ENCODE data around the gene NTM.
A peak's percentile ranks its signal among the peaks of the same experiment; 100 is the strongest.

The NTM gene

DNA sequence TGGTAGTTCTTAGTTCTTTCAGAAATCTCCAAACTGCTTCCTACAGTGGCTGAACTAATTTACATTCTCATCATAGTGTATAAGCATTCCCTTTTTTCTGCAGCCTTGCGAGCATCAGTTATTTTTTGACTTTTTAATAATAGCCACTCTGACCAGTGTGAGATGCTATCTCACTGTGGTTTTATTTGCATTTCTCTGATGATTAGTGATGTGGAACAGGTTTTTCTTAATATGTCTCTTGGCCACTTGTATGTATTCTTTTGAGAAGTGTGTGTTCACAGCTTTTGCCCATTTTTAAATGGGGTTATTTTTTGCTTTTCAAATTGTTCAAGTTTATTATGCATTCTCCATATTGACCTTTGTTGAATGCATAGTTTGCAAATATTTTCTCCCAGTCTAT is 459.3 kb downstream of the NTM start:
- no peaks in the 10 kb centered on the region for H3K36me3 ChIP-seq (ENCODE audit: control insufficient read depth, low read length)
- peak overlapping the region; percentile 33 for H3K27ac ChIP-seq (ENCODE audit: low read depth, low read length)
- no peaks in the 10 kb centered on the region for H3K9me2 ChIP-seq (replicated peaks; ENCODE audit: control insufficient read depth, low read length)
- peak overlapping the region; percentile 34 for H3K4me2 ChIP-seq (ENCODE audit: low read length)
- peaks cover 58% of the 10 kb centered on the region for H3K4me1 ChIP-seq (ENCODE audit: control insufficient read depth, low read length)
- H4K20me1 ChIP-seq (ENCODE audit: control insufficient read depth, insufficient read depth, low read depth, low read length): no peaks in the 10 kb centered on the region
- H3F3A ChIP-seq (ENCODE audit: control insufficient read depth, insufficient read depth): 0 out of 2 replicates have a peak, but pooled peaks cover 2% of the 10 kb centered on the region
- TF ChIP-seq EZH2phosphoT487 (IDR thresholded peaks at IDR 0.05; ENCODE audit: borderline replicate concordance, low read length): no peak
- TF ChIP-seq, protein P1, sequence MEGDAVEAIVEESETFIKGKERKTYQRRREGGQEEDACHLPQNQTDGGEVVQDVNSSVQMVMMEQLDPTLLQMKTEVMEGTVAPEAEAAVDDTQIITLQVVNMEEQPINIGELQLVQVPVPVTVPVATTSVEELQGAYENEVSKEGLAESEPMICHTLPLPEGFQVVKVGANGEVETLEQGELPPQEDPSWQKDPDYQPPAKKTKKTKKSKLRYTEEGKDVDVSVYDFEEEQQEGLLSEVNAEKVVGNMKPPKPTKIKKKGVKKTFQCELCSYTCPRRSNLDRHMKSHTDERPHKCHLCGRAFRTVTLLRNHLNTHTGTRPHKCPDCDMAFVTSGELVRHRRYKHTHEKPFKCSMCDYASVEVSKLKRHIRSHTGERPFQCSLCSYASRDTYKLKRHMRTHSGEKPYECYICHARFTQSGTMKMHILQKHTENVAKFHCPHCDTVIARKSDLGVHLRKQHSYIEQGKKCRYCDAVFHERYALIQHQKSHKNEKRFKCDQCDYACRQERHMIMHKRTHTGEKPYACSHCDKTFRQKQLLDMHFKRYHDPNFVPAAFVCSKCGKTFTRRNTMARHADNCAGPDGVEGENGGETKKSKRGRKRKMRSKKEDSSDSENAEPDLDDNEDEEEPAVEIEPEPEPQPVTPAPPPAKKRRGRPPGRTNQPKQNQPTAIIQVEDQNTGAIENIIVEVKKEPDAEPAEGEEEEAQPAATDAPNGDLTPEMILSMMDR (IDR thresholded peaks at IDR 0.05; ENCODE audit: low read depth, low read length, poor library complexity, severe bottlenecking): no peak
- H3K9me3 ChIP-seq (ENCODE audit: control insufficient read depth, insufficient read depth, low read length): no peaks in the 10 kb centered on the region
- H3K27me3 ChIP-seq (ENCODE audit: control insufficient read depth, low read length): no peaks in the 10 kb centered on the region
- H3K4me3 ChIP-seq (ENCODE audit: low read length): peak overlapping the region; percentile 17
- no peaks in the 10 kb centered on the region for H3K79me2 ChIP-seq (ENCODE audit: control insufficient read depth, low read length)

DNA sequence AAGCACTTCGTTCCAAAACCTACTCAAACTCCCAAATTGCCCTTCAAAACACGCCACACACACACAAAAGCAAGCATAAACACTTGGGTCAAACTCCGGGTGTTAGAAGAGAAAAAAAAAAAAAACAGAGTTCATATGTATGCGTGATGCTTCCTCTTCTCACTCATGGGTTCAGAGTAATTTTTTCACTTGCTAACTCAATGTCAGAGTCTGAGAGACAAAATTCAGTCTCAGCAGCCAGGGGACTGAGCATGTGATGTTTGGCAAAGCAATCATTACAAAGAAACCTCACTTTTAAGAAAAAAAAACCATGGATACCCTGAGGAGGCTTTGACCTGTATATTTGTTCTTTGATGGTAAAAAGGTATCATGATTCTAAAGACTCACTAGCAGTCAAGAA is 461.7 kb downstream of the NTM start:
- Histone ChIP-seq H3K9me3 (ENCODE audit: control insufficient read depth, insufficient read depth, low read length) (no peaks in the 10 kb centered on the region; the same call in 1 of the 2 replicates), H3F3A (ENCODE audit: control insufficient read depth, insufficient read depth) (0 out of 2 replicates have a peak, but pooled peaks cover 2% of the 10 kb centered on the region), H3K4me1 (ENCODE audit: control insufficient read depth, low read length) (peaks cover 54% of the 10 kb centered on the region), H3K79me2 (ENCODE audit: control insufficient read depth, low read length) (no peaks in the 10 kb centered on the region), H4K20me1 (ENCODE audit: control insufficient read depth, insufficient read depth, low read depth, low read length) (no peaks in the 10 kb centered on the region), H3K9me2 (replicated peaks; ENCODE audit: control insufficient read depth, low read length) (no peaks in the 10 kb centered on the region), H3K27me3 (ENCODE audit: control insufficient read depth, low read length) (no peaks in the 10 kb centered on the region), H3K36me3 (ENCODE audit: control insufficient read depth, low read length) (no peaks in the 10 kb centered on the region), H3K4me3 (ENCODE audit: low read length) (no peak overlapping the region), H3K27ac (ENCODE audit: low read depth, low read length) (no peak overlapping the region), H3K4me2 (ENCODE audit: low read length) (no peak overlapping the region)
- TF ChIP-seq, protein P1 (IDR thresholded peaks at IDR 0.05; ENCODE audit: low read depth, low read length, poor library complexity, severe bottlenecking): no peak
- no peak for TF ChIP-seq EZH2phosphoT487 (IDR thresholded peaks at IDR 0.05; ENCODE audit: borderline replicate concordance, low read length)

DNA sequence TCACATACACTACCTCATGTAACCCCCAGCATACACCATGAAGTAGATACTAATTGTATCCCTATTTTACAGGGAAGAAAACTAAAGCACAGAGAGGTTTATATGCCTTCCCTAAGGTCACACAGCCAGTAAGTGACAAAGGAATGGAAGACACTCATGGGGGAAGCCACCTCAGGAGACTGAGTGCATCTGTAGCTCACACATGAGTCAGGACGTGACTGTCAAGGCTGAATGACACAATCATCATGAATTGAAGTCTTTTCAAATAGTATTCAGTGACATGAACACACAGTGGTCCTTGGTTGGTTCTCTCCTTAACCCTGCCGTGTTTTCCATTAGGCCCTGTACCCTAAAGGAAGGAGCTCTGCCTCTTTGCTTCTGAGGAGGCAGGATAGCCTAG is 463.0 kb downstream of the NTM start:
- Histone ChIP-seq H3F3A (ENCODE audit: control insufficient read depth, insufficient read depth) (0 out of 2 replicates have a peak, but pooled peaks cover 2% of the 10 kb centered on the region), H3K27me3 (ENCODE audit: control insufficient read depth, low read length) (no peaks in the 10 kb centered on the region), H3K4me3 (ENCODE audit: low read length) (no peak overlapping the region), H3K9me3 (ENCODE audit: control insufficient read depth, insufficient read depth, low read length) (no peaks in the 10 kb centered on the region; the same call in 1 of the 2 replicates), H3K4me1 (ENCODE audit: control insufficient read depth, low read length) (peaks cover 41% of the 10 kb centered on the region), H3K79me2 (ENCODE audit: control insufficient read depth, low read length) (no peaks in the 10 kb centered on the region), H3K36me3 (ENCODE audit: control insufficient read depth, low read length) (no peaks in the 10 kb centered on the region), H3K9me2 (replicated peaks; ENCODE audit: control insufficient read depth, low read length) (no peaks in the 10 kb centered on the region), H3K27ac (ENCODE audit: low read depth, low read length) (no peak overlapping the region), H4K20me1 (ENCODE audit: control insufficient read depth, insufficient read depth, low read depth, low read length) (no peaks in the 10 kb centered on the region), H3K4me2 (ENCODE audit: low read length) (no peak overlapping the region)
- TF ChIP-seq, protein P1 (IDR thresholded peaks at IDR 0.05; ENCODE audit: low read depth, low read length, poor library complexity, severe bottlenecking): no peak
- TF ChIP-seq EZH2phosphoT487 (IDR thresholded peaks at IDR 0.05; ENCODE audit: borderline replicate concordance, low read length): no peak
